GM12892 (cell line): Measurements from ENCODE around the gene ARID1B.

Experiments used
- DNase-seq: peaks from one replicate; pipeline ENCODE4 v3.0.0; 2011; ENCODE audit not compliant: insufficient read length
- FAIRE-seq: peaks from 2 replicates; lab custom pipeline; 2011; peaks lifted over from hg19 to GRCh38; lab: Jason Lieb, UNC
- POLR2A ChIP-seq: IDR thresholded peaks from 2 replicates; pipeline ENCODE4 v1.6.1; 2011; ENCODE audit warnings: low read depth, low read length, control low read depth
- POLR2AphosphoS5 ChIP-seq: IDR thresholded peaks from 2 replicates; pipeline ENCODE4 v1.6.1; 2011; ENCODE audit warnings: low read depth, low read length, control low read depth
- TAF1 ChIP-seq: IDR thresholded peaks from 2 replicates; pipeline ENCODE4 v1.6.1; 2011; ENCODE audit warnings: low read depth, mild to moderate bottlenecking, control low read depth, low read length, borderline replicate concordance

Gene ARID1B

DNA sequence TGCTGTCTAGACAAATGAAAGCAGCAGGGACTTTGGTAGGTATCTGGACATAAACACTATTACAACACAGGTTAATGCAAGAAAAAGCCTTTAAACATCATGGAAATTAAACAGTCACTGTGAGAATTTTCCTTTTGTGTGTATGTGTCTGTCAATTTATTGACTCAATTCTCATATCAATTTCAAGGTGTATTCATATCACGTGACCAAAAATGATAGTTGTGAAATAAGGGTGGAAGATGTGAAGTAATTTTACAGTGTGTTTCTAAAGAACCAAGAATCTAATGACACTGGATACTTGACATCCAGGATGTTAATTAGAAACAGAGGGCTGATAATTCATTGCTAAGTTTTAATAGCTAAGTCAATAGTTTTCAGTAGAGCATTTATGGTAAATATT is 302.1 kb downstream of the ARID1B start:
- TF ChIP-seq TAF1 (no peak), POLR2A (no peak), POLR2AphosphoS5 (no peak)
- DNase-seq (no peak), FAIRE-seq (no peak)

DNA sequence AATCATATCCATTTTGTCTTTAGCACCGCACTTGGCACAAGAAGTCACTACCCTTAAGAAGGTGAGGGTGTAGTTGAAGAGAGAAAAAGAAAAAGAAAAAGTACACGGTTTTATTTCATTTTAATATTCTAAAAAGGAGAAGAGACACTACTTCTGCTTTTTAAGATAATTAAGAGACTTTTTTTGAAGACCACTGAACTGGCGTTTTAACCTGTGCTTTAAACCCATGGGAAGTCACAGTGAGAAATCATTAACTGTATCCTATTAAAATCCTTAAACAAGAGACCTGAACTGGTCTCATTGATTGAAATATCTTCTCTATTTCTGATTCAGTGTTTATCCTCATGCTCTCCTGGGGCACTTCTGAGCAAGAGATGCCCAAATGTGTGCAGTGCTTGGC is 302.6 kb downstream of the ARID1B start:
- TF ChIP-seq POLR2A: no peak
- FAIRE-seq: no peak
- no peak for DNase-seq

DNA sequence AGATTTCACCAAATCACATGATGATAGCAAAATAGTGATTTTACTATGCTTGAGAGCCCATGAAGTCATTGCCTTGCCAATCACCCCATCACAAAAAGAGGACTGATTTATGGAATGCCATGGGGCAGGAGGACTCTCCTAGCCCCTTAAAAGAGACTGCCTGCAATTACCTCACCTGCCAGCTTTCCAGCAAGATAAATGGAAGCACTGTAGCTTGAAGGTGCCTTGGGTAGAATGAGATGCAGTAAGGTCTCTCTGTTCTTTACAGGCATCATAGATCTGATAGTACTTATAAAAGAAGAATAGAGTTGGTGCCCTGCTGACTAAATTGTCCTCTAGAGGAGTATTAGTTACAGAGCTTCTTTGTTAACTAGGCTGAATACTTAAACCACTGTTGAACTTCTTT is 303.8 kb downstream of the ARID1B start:
- FAIRE-seq (no peak), DNase-seq (no peak)
- TF ChIP-seq POLR2AphosphoS5: no peak
- no peak for TF ChIP-seq TAF1
- TF ChIP-seq POLR2A: no peak

GRCh38 chr6:157083343-157083742 is 306.2 kb downstream of the ARID1B start:
- FAIRE-seq (no peak), DNase-seq (no peak)
- TF ChIP-seq POLR2A: no peak
- no peak for TF ChIP-seq POLR2AphosphoS5
- TF ChIP-seq TAF1: no peak

DNA sequence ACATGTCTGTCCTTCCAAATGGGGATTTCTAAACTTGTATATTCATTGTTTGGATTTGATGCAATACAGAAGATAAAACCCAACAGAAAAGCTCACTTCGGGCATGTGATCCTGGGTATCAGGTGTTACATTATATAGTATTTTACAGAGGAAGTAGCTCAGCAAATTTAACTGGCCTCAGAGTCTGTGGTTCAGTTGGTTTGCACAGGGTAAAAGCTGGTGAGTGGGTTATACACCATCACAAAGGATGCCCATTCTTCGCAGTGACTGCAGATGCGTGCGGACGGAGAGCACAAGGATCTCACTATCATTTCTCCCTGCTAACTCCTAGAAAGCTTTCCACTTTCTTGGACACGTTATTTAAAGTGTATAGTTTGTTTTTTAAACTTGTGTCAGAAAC is 309.5 kb downstream of the ARID1B start:
- DNase-seq (no peak), FAIRE-seq (no peak)
- TF ChIP-seq TAF1: no peak
- TF ChIP-seq POLR2A: no peak
- TF ChIP-seq POLR2AphosphoS5: no peak

GRCh38 chr6:157087974-157088373 is 310.8 kb downstream of the ARID1B start:
- FAIRE-seq (no peak), DNase-seq (no peak)
- TF ChIP-seq POLR2A (no peak), TAF1 (no peak), POLR2AphosphoS5 (no peak)

DNA sequence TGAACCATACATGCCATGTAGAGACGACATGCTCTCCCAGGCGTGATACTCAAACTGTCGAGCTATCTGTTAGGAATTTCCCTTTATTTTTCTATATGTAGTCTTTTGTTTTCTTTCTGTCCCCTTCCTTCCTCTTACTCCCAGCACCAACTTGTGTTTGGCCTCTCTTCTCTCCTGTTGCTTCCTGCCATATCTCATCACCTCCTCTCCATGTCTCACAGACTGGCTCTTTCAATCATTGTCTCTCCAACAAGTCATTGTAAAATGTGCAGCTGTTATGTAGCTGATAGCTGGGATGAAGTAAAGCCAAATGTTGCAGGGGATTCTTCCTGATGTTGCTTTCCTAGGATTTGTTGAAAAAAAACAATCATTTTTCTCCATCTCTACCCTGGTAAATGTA is 311.7 kb downstream of the ARID1B start:
- DNase-seq: no peak
- TF ChIP-seq POLR2AphosphoS5: no peak
- no peak for TF ChIP-seq TAF1
- no peak for TF ChIP-seq POLR2A
- FAIRE-seq: no peak

DNA sequence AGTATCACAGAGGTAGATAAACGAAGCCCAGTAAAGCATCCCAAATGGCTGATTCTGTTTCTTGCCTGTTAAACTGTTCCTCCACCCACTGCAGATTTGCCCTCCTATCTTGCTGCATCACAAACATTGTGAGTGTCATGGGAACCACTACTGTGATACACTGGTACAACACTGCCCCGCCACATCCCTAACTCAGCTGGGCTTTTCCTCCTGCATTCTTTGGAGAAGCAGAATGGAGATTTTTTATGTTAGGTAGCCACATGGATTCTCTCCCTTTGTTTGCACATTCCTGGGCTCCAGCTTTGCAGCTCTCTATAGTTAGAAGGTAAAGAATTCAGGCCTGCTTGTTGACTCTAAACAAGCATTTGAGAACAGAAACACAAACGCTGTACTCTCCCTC is 312.1 kb downstream of the ARID1B start:
- no peak for TF ChIP-seq POLR2A
- TF ChIP-seq TAF1: no peak
- no peak for TF ChIP-seq POLR2AphosphoS5
- DNase-seq (no peak), FAIRE-seq (no peak)

- FAIRE-seq (no peak), DNase-seq (no peak)
- TF ChIP-seq POLR2A (no peak), TAF1 (no peak), POLR2AphosphoS5 (no peak)
These were observed 312.7 kb downstream of the ARID1B start for GRCh38 chr6:157089851-157090250.

GRCh38 chr6:157090736-157091135 is 313.6 kb downstream of the ARID1B start:
- TF ChIP-seq TAF1 (no peak), POLR2AphosphoS5 (no peak), POLR2A (no peak)
- FAIRE-seq (no peak), DNase-seq (no peak)

GRCh38 chr6:157091243-157091642 is 314.1 kb downstream of the ARID1B start:
- DNase-seq (no peak), FAIRE-seq (no peak)
- no peak for TF ChIP-seq TAF1
- no peak for TF ChIP-seq POLR2A
- TF ChIP-seq POLR2AphosphoS5: no peak

DNA sequence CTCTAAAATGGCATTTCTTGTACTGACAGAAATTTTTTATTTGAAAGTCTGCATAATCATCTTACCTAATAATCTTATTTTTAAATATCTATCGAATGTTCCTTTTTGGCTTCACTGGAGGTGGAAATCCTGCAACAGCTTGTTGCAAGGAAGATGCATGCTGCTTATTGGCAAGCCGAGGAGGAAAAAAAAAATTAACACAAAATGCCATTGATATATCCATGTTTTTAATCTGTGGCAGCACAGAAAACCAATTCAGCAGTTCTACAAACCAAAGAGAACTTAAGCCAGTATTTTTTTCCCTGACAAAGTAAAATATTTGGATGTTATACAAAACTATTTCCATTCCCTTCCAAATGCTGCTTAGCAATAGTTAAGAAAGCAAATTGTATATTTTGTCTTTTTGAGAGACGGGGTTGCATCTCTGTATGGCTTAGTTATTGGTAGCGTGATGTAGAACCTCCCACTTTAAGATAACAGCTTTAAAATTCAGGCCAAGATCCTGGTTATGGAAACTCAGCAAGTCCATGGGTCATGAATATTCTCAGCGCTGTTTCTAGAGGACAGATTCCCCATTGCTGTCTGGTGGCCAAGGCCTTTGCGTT is 314.8 kb downstream of the ARID1B start:
- DNase-seq: no peak
- no peak for FAIRE-seq
- TF ChIP-seq TAF1: no peak
- TF ChIP-seq POLR2AphosphoS5: no peak
- no peak for TF ChIP-seq POLR2A

- FAIRE-seq: no peak
- no peak for DNase-seq
- TF ChIP-seq POLR2AphosphoS5: no peak
- TF ChIP-seq TAF1: no peak
- TF ChIP-seq POLR2A: no peak
These were observed 315.6 kb downstream of the ARID1B start for GRCh38 chr6:157092736-157093135.

DNA sequence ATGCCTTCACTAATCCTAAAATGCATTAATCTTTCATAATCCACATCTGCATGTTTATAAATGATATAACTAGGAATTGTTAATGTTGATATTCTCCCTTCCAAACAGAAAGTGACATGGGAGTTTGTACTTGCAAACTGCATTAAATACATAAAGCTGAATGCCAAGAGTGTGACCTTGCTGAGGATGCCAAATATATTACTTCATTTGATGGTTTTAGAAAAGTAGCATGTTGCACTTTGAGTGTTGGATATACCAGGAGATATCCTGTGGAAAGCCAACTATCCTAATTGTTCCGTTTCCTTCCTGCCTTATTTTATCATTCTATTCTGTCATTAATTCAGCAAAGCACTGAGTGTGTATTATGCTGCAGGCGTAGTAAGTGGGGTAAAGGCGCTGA is 316.4 kb downstream of the ARID1B start:
- FAIRE-seq: no peak
- no peak for TF ChIP-seq POLR2A
- TF ChIP-seq TAF1: no peak
- TF ChIP-seq POLR2AphosphoS5: no peak
- no peak for DNase-seq
